22Rv1 (cell line): ENCODE results near the gene EEF2.

Source experiments
- ZFX ChIP-seq: fragments of 450-650 bp; IDR thresholded peaks from 2 replicates; pipeline ENCODE4 v1.6.1; 2017; ENCODE audit warnings: antibody characterized with exemption, borderline replicate concordance
- TF ChIP-seq, protein P1 (sequence below): fragments of 450-650 bp; IDR thresholded peaks from 2 replicates; pipeline ENCODE4 v1.5.1; 2017; ENCODE audit warnings: mild to moderate bottlenecking

DNA sequence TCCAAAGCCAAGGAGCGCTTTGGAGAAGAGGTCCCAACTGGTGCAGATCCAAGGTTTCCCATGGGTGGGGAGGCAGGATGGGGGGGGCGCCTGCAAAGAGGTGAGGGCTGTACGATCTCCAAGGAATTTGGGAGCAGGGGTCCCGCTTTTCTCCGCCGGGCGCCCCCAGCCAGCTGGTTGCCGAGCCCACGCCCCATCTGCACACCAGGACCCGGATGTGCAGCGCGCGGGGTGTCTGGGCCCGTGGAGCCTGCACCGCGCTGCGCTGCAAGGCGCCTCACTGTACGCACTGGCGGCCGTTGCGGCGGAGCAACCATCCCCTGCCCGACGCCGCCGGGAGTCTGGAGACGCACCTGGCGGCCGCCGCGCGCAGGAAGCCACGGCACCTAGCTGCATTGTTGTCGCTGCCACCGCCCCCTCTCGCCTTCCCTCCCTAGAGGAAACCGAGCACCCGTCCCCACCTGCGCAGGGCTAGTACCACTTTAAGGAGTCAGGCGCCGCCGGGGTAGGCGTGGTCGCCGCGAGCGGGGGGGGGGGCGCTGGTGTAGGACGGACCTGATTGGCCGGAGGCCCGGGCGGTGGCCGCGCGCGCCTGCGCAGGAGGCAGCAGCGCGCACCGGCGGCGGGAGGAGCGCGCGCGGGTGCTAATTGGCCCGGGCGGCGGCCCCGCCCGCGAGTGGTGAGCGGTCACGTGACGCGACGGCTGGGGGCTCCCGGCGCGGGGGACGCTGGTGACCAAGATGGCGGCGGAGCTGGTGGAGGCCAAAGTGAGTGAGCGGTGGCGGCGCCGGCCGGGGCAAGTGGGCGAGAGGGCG lies 22.0 kb upstream of the EEF2 start, which contains the start of gene PIAS4:
- TF ChIP-seq, protein P1, sequence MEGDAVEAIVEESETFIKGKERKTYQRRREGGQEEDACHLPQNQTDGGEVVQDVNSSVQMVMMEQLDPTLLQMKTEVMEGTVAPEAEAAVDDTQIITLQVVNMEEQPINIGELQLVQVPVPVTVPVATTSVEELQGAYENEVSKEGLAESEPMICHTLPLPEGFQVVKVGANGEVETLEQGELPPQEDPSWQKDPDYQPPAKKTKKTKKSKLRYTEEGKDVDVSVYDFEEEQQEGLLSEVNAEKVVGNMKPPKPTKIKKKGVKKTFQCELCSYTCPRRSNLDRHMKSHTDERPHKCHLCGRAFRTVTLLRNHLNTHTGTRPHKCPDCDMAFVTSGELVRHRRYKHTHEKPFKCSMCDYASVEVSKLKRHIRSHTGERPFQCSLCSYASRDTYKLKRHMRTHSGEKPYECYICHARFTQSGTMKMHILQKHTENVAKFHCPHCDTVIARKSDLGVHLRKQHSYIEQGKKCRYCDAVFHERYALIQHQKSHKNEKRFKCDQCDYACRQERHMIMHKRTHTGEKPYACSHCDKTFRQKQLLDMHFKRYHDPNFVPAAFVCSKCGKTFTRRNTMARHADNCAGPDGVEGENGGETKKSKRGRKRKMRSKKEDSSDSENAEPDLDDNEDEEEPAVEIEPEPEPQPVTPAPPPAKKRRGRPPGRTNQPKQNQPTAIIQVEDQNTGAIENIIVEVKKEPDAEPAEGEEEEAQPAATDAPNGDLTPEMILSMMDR: no peak
- no peak for TF ChIP-seq ZFX
